Ishikawa (cell line): ENCODE data around the gene TNIK.

Source experiments
- CEBPB ChIP-seq: IDR thresholded peaks from 2 replicates; pipeline ENCODE4 v1.6.1; 2012
- CREB1 ChIP-seq: IDR thresholded peaks from 2 replicates; pipeline ENCODE4 v1.6.1; 2012; ENCODE audit warnings: low read depth
- EGR1 ChIP-seq: IDR thresholded peaks from 2 replicates; pipeline ENCODE4 v1.6.1; 2012
- EP300 ChIP-seq: IDR thresholded peaks from 2 replicates; pipeline ENCODE4 v1.6.1; 2012; ENCODE audit warnings: borderline replicate concordance
- FOXM1 ChIP-seq: IDR thresholded peaks from 2 replicates; pipeline ENCODE4 v1.6.1; 2012; ENCODE audit warnings: low read depth, borderline replicate concordance
- MAX ChIP-seq: IDR thresholded peaks from 2 replicates; pipeline ENCODE4 v1.6.1; 2012
- RAD21 ChIP-seq: IDR thresholded peaks from 2 replicates; pipeline ENCODE4 v1.6.1; 2012; ENCODE audit warnings: low read depth
- TCF12 ChIP-seq: IDR thresholded peaks from 2 replicates; pipeline ENCODE4 v1.6.1; 2012; ENCODE audit warnings: low read depth
- TEAD4 ChIP-seq: IDR thresholded peaks from 2 replicates; pipeline ENCODE4 v1.6.1; 2012
- USF1 ChIP-seq: IDR thresholded peaks from 2 replicates; pipeline ENCODE4 v1.6.1; 2012
- YY1 ChIP-seq: IDR thresholded peaks from 2 replicates; pipeline ENCODE4 v1.6.1; 2012; ENCODE audit warnings: low read depth
- TF ChIP-seq, protein P1 (sequence below): IDR thresholded peaks from 2 replicates; pipeline ENCODE4 v1.6.1; 2012; ENCODE audit warnings: low read depth, mild to moderate bottlenecking

DNA sequence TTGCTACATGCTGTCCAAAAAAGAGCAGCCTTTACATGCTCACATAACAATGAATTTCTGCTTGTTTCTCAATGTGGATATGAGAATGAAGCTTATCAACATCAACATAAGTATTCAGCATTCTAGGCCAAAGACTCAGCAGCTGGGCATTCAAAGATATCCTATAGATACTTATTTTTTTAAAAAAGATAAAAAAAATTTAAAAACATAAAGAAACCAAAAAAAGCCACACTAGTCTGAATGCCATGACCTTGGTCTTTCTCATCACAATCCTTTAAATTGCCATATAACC, 182.0 kb downstream of the TNIK start:
- no peak for TF ChIP-seq USF1
- TF ChIP-seq EGR1 = no peak
- TF ChIP-seq, protein P1, sequence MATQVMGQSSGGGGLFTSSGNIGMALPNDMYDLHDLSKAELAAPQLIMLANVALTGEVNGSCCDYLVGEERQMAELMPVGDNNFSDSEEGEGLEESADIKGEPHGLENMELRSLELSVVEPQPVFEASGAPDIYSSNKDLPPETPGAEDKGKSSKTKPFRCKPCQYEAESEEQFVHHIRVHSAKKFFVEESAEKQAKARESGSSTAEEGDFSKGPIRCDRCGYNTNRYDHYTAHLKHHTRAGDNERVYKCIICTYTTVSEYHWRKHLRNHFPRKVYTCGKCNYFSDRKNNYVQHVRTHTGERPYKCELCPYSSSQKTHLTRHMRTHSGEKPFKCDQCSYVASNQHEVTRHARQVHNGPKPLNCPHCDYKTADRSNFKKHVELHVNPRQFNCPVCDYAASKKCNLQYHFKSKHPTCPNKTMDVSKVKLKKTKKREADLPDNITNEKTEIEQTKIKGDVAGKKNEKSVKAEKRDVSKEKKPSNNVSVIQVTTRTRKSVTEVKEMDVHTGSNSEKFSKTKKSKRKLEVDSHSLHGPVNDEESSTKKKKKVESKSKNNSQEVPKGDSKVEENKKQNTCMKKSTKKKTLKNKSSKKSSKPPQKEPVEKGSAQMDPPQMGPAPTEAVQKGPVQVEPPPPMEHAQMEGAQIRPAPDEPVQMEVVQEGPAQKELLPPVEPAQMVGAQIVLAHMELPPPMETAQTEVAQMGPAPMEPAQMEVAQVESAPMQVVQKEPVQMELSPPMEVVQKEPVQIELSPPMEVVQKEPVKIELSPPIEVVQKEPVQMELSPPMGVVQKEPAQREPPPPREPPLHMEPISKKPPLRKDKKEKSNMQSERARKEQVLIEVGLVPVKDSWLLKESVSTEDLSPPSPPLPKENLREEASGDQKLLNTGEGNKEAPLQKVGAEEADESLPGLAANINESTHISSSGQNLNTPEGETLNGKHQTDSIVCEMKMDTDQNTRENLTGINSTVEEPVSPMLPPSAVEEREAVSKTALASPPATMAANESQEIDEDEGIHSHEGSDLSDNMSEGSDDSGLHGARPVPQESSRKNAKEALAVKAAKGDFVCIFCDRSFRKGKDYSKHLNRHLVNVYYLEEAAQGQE = no peak
- no peak for TF ChIP-seq EP300
- no peak for TF ChIP-seq YY1
- no peak for TF ChIP-seq CEBPB
- no peak for TF ChIP-seq TCF12
- TF ChIP-seq FOXM1 = no peak
- TF ChIP-seq RAD21 = no peak
- TF ChIP-seq CREB1 = no peak
- TF ChIP-seq MAX = no peak
- TF ChIP-seq TEAD4 = no peak
